Measurements from ENCODE around the gene NDUFA13. TPM values are rescaled to one million over a fixed set of nuclear protein-coding genes. Genes with fewer than 3 reads are reported as not detected.
A peak's percentile ranks its signal among the peaks of the same experiment; 100 is the strongest.

Gene NDUFA13
- total RNA-seq, 3 donors from 2014 or later = 97.3 to 134 (median 99.2) TPM

DNA sequence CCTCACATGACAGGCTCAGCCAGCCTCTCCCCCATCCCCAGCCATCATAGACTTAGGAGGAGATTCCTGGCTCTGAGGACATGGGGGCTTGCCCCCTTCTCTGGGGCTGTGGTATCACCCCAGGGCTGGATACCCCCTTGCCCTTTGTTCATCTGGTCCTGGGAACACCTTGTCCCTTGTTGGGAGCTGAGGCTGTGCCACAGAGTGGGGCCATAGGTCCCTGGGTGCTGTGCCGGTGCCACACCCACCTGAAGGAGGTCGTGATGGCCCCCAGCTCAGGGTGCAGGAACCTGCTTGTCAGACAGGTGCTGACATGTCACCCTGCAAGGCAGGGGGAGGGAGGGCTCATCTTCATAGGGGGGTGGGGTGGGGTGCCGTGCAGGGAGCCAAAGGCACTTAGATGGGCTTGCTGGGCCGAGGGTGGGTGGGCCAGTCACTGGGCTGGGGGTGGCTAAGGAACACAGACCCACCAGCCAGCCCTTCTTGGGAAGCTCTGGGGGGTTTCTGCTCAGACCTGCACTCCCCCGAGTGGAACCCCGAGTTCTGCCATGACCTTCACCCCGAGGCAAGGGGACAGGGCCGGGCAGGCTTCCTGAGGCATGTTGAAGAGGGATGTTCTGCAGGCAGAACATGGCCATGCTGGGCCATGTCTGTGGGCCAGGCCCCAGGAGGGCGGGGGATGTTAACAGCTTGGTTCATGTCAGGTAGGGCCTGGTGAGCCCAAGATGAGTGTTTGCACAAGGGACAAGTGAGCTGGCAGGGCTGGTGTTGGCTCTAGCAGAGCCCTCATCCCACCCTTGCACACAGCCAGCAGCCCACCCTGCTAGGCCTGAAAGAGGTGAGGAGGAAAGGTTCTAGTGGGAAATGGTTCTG, 28.7 kb upstream of the NDUFA13 start:
- peaks cover 9 to 12% of the 10 kb centered on the region in 2 donors for H3K4me1 ChIP-seq

DNA sequence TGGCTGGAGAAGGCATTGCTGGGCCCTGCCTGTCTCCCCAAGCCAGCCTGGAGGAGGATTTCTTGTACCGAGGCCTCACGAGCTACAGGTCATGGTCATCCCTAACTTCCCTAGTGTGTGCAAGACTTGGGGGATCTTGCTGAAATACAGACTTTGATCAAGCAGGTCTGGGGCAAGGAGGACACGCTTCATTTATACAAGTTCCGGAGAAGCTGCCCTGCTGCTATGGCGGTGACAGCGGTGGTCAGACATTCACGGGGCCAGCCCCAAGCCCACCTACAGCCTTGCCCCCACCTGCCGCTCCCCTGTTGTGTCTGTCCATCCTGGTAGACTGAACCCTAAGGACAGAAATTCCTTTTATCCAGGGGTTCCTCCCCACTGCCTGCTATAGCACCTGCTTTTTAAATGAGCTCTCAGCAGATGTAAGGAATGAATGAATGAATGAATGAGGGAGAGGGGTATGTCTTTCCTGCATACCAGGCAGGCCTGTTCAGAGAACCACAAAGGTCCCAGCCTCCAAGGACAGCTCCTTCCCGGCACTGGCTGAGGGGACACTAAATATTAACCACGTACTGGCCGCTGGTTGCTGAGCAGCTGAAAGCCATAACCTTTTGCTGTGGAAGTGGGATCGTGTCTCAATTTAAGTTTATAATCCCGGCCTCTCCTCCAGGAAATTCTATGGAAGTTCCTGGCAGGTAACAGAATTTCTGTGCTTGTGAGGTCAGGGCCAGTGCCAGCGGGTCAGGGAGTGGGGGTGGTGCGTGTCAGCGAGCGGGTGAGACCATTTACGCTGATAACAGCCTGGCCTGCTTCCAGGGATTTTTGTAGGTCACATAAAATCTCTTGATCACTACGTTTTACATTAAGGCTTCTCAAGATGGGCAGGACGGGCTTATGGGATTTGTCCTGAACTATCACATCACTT, 27.8 kb upstream of the NDUFA13 start:
- TF ChIP-seq POLR2AphosphoS5 (IDR thresholded peaks at IDR 0.05) (no peak), POLR2A (IDR thresholded peaks at IDR 0.05) (no peak)
- TF ChIP-seq, protein P1, sequence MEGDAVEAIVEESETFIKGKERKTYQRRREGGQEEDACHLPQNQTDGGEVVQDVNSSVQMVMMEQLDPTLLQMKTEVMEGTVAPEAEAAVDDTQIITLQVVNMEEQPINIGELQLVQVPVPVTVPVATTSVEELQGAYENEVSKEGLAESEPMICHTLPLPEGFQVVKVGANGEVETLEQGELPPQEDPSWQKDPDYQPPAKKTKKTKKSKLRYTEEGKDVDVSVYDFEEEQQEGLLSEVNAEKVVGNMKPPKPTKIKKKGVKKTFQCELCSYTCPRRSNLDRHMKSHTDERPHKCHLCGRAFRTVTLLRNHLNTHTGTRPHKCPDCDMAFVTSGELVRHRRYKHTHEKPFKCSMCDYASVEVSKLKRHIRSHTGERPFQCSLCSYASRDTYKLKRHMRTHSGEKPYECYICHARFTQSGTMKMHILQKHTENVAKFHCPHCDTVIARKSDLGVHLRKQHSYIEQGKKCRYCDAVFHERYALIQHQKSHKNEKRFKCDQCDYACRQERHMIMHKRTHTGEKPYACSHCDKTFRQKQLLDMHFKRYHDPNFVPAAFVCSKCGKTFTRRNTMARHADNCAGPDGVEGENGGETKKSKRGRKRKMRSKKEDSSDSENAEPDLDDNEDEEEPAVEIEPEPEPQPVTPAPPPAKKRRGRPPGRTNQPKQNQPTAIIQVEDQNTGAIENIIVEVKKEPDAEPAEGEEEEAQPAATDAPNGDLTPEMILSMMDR (IDR thresholded peaks at IDR 0.05) = no peak
- peak overlapping the region; percentile 77 to 87 for H3K27ac ChIP-seq
- H3K9me3 ChIP-seq = no peaks in the 10 kb centered on the region
- H3K4me1 ChIP-seq = peaks cover 9 to 12% of the 10 kb centered on the region in 2 donors
- H3K4me3 ChIP-seq = peak overlapping the region in 1 of 3 donors; percentile 39
- no peaks in the 10 kb centered on the region for H3K27me3 ChIP-seq
- DNase-seq (ENCODE audit: low spot score in 2 of 2) = no peak
- intact Hi-C loops (cut with DNase I; ENCODE audit: low total_unique reads) = no loop called here
- no peaks in the 10 kb centered on the region for H3K36me3 ChIP-seq

More for the DNA sequence above, 28.7 kb upstream of the NDUFA13 start:
- H3K9me3 ChIP-seq = no peaks in the 10 kb centered on the region
- H3K4me3 ChIP-seq = no peak overlapping the region
- no peaks in the 10 kb centered on the region for H3K36me3 ChIP-seq
- no peak for DNase-seq (ENCODE audit: low spot score in 2 of 2)
- intact Hi-C loops (cut with DNase I; ENCODE audit: low total_unique reads) = no loop called here
- peak overlapping the region in 1 of 2 donors; percentile 8 for H3K27ac ChIP-seq
- TF ChIP-seq, protein P1 (IDR thresholded peaks at IDR 0.05) = no peak
- TF ChIP-seq POLR2A (IDR thresholded peaks at IDR 0.05) (no peak), POLR2AphosphoS5 (IDR thresholded peaks at IDR 0.05) (no peak)
- H3K27me3 ChIP-seq = no peaks in the 10 kb centered on the region

DNA sequence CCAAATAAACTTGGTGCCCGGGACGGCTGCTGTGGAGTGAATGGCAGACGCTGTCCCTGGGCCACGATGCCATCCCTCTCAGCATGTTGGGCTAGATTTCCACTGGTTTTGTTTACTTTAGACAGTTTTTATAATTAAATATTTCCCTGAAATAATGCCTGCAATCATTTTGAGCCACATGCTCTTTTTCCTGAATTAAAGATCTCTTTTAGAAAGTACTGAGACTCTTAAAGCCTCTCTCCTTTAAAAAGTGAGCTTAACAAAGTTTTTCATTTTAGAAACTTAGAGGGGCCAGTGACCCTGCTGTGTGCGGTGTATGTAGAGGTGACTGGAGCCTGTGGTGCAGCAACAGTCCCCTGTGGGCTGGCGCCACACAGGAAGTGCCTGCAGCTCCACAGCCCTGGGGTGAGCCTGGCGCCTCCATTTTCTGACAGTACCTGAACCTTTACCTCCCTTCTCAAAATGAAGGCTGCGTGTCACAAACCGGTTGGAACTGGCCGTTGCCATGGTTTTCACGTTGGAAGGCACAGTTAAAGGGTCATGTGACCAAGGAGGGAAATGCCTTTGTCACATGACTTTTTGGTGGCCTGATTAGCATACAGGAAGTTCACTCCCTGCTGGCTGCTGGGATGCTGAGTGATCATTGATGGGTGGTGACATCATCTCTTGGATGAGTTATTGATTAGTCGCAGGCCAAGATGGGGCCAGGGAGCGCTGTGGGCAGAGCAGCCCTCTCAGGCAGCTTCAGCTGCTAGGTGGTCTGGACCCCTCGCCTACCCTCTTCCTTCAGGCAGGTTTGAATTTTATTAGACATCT, 26.9 kb upstream of the NDUFA13 start:
- intact Hi-C loops (cut with DNase I; ENCODE audit: low total_unique reads) = no loop called here
- H3K4me3 ChIP-seq = peak overlapping the region; percentile 2 to 39 (median 2)
- no peaks in the 10 kb centered on the region for H3K9me3 ChIP-seq
- DNase-seq (ENCODE audit: low spot score in 2 of 2) = peak; percentile 58 to 79
- H3K27me3 ChIP-seq = no peaks in the 10 kb centered on the region
- peak overlapping the region; percentile 77 to 87 for H3K27ac ChIP-seq
- H3K36me3 ChIP-seq = peaks cover 2% of the 10 kb centered on the region
- peaks cover 9 to 12% of the 10 kb centered on the region in 2 donors for H3K4me1 ChIP-seq
- TF ChIP-seq POLR2AphosphoS5 (IDR thresholded peaks at IDR 0.05) (peak in 2 of 3 donors; percentile 60 to 69), POLR2A (IDR thresholded peaks at IDR 0.05) (no peak)
- TF ChIP-seq, protein P1 (IDR thresholded peaks at IDR 0.05) = no peak

DNA sequence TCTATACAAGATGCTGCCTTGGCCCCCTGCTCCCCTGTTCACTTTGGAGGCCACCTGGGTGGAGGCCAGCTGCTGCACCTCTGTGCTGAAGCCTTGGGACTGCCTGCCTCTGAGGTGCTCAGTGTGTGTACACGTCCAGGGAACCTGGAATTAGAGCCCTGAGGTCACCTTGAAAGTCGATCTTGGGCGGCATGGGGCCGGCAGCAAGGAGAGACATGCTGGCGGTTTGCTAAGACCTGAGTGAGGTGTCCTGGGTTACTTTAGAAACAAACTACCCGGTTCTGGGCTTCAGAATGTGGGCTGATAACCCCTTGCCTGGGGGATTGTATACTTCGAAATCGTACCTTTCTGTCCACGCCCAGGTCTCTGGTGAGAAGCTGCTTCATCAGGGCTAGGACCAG, 26.2 kb upstream of the NDUFA13 start:
- Histone ChIP-seq H3K36me3 (peaks cover 6% of the 10 kb centered on the region), H3K27ac (peak overlapping the region; percentile 77 to 87), H3K4me3 (peak overlapping the region in 1 of 3 donors; percentile 44), H3K4me1 (peaks cover 9 to 12% of the 10 kb centered on the region in 2 donors), H3K27me3 (no peaks in the 10 kb centered on the region), H3K9me3 (no peaks in the 10 kb centered on the region)
- intact Hi-C loops (cut with DNase I; ENCODE audit: low total_unique reads) = loop anchor here (10.0 kb wide), 1 partner anchor 125 kb away; no protein-coding TSS in a partner anchor
- DNase-seq (ENCODE audit: low spot score in 2 of 2) = no peak
- TF ChIP-seq POLR2A (IDR thresholded peaks at IDR 0.05) (no peak), POLR2AphosphoS5 (IDR thresholded peaks at IDR 0.05) (no peak)
- TF ChIP-seq, protein P1 (IDR thresholded peaks at IDR 0.05) = no peak
